GM19328 (cell line): Measurements from ENCODE around the gene TRIM74.
"Not testable (repeated sequence)": the region's sequence is repeated elsewhere in the genome, so short reads cannot be mapped to it uniquely, and the experiment has no call there.

Source experiments
- ATAC-seq: cut with Tn5 transposase; IDR thresholded peaks from one replicate; pipeline ENCODE4 v1.9.1; 2021; ENCODE audit warnings: mild to moderate bottlenecking, moderate library complexity; ENCODE audit not compliant: unreplicated experiment

TRIM74 gene

DNA sequence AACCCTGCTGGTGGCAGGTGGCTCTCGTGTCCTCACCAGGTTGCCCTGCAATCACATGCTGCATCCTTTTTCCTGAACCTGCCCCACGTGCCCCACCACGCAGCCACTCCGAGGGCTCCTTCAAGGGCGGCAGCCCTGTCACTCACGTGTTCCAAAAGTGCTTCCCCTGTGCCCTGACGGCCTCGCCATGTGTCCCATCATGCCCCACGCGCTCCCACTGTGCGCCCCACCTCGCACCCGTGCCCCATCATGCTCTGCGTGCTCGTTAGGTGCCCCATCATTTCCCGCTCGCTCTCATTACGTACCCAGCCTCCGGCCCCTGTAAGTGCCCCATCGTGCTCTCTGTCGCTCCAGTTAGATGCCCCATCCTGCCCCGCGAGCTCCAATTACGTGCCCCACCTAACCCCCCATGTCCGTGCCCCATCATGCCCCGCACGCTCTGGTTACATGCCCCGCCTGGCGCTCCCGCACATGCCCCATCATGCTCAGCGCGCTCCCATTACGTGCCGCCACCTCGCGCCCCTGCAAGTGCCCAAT is at the start of gene TRIM74:
Gene TRIM74 (minus strand): TSS at position 487 of the 537 bp plus-strand sequence. CDS start 3,309 bp downstream, outside the sequence.
- not testable (repeated sequence) for ATAC-seq

DNA sequence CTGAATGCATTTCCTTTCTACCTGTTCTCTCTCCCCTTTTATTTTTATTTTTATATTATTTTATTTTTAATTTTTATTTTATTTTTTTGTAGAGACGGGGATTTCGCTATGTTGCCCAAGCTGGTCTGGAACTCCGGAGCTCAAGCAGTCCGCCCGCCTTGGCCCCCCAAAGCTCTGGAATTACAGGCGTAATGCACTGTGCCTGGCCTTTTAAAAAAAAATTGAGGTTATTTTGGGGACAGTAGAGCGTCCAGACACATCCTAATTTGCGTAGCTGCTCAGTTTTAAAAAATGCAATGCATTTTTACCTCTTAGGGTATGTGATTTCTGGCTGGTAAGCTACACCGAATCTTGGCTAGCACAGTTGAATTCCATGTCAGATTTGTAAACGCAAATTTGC is 37.2 kb upstream of the TRIM74 start:
- ATAC-seq, result not testable (repeated sequence)

DNA sequence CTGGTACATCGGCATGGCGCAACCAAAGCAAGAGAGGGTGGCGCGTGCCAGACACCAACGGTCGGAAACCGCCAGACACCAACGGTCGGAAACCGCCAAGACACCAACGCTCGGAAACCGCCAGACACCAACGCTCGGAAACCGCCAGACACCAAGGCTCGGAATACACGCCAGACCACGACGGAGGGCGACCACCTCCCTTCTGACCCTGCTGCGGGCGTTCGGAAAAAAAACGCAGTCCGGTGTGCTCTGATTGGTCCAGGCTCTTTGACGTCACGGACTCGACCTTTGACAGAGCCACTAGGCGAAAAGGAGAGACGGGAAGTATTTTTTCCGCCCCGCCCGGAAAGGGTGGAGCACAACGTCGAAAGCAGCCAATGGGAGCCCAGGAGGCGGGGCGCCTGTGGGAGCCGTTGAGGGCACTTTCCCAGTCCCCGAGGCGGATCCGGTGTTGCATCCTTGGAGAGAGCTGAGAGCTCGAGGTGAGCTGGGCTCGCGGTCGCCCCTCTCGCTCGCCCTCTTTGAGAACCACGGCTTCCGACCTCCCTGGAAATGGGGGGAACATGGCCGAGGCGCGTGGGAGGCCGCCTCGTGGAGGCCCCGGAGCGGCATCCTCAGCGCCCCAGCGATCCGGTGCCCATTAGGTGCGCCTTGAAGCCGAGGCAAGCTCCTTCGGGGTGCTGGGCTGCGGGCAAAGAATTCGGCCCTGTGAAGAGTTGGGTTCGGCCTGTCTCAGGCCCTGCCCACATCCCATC is 36.6 kb upstream of the TRIM74 start:
- ATAC-seq, result peak; percentile 76

DNA sequence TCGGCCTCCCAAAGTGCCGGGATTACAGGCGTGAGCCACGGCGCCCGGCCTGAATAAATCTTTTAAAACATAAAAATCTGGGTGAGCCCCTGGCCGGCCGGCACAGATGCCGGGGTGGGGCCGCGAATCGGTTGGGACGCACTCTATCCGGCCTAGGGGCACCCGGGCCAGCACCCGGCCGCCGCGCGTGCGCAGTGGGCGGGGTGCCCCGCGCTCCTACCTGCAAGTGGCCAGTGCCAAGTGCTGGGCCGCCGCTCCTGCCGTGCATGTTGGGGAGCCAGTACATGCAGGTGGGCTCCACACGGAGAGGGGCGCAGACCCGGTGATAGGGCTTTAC is 36.1 kb upstream of the TRIM74 start:
- ATAC-seq, result peak; percentile 68

DNA sequence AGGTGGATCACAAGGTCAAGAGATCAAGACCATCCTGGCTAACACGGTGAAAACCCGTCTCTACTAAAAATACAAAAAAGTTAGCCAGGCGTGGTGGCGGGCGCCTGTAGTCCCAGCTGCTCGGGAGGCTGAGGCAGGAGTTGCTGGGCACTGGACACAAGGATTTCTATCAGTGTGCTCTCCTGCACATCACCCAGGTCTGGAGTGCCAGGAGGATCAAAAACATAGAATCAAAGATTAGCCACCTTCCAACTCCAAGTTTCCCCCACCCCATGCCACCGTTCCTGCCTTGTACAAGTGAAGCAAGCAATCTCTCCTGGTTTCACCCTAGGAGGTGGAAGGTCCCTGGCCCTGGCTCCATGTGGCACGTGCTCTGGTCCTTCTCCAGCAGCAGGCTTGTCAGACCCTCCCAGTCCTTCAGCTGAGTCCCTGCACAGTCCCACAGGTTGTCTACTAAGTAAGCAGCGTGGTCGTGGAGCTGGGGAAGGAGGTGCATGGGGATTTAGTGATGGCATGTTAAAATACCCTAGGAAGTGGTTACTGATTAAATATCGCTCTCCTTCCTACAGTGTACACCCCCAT is 28.7 kb upstream of the TRIM74 start:
- ATAC-seq, result not testable (repeated sequence)

DNA sequence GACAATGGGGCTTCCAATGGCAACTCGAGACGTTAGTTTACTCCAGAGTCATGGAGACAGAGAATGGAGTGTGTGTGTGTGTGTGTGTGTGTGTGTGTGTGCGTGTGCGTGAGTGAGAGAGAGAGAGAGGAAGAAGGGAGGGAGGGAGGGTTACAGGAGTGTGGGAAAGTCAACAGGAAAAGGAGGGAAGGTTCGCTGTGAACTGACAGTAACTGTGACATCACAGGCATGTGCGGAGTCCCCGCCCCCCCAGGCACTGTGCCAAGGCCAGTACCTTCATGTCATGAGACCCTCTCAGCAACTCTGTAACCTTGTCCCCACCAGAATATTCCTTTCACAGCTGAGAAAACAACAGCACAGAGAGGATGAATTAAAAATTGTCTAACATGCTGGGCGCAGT is 28.2 kb upstream of the TRIM74 start:
- not testable (repeated sequence) for ATAC-seq

DNA sequence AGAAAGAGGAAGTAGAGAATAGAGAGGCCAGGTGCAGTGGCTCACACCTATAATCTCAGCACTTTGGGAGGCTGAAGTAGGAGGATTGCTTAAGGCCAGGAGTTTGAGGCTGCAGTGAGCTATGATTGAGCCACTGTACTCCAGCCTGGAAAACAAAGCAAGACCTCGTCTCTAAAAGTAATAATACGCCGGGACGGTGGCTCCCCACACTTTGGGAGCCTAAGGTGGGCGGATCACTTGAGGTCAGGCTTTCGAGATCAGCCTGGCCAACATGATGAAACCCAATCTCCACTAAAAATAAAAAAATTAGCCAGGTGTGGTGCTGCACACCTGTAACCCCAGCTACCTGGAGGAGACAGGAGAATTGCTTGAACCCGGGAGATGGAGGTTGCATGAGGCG is 26.2 kb upstream of the TRIM74 start:
- ATAC-seq, result not testable (repeated sequence)

DNA sequence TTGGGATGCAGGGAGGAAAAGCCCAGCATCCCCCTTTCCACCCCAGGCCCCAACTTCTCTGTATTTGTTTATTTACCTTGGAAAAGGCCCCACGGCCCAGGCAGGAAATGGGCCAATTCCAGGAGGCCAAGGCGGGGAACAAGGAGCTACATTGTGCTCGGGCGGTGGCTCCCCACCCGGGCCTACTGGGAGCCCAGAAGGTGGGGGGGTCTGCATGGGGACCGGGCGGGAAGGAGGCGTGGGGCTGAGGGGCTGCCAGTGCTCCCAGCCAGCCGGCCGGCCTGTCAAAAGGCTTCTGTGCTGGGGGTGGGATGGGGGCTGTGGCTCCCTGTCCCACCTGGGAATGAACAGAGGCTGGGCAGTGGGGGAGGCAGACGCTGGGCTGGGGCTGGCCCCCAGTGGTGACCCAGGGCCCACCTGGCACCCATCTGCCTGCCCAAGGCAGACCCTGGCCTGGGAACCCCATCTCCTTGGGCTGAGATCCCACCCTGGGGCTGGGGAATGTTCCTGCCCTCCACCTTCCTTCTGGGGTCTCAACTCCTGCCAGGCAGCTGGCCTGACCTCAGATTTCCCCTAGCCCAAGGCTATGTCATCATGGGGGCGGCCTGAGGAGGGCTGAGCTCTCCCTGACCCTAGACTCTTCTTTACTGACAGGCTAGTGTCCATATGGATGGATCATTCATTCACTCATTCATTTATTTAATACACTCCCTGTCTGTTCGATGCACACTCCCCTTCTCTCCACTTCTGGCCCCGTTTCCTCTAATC is 21.1 kb upstream of the TRIM74 start:
- not testable (repeated sequence) for ATAC-seq

DNA sequence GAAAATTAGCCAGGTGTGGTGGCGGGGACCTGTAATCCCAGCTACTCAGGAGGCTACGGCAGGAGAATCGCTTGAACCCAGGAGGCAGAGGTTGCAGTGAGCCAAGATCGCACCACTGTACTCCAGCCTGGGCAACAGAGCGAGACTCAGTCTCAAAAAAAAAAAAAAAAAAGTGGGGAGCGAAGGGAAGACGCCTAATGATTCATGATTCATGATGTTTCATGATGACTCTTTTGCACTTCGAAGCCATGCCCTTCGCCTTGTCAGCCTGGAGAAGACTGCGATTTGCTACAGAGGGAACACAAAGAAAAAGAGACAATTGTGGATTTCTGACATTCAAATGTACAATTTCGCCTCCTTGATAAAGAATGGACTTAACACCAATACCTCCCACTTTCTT is 12.8 kb upstream of the TRIM74 start:
- ATAC-seq, result not testable (repeated sequence)

DNA sequence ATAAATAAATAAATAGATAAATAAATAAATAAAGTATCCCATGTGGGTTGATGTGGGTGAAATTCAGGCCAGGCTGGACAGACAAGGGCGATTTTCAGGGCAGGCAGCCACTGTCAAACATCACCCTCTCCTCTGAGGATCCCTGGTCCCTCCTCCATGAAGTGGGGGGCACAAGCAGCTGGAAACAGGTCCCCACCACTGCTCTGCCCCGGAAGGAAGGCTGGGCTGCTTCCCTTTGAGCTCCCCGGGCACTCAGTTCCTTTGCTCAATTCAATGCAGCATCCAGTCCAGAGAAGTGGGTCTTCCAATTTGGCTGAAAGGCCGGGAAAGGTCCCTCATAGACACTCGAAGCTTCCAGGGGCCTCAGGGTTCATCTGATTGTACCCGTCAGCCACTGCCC is 11.1 kb upstream of the TRIM74 start:
- not testable (repeated sequence) for ATAC-seq

DNA sequence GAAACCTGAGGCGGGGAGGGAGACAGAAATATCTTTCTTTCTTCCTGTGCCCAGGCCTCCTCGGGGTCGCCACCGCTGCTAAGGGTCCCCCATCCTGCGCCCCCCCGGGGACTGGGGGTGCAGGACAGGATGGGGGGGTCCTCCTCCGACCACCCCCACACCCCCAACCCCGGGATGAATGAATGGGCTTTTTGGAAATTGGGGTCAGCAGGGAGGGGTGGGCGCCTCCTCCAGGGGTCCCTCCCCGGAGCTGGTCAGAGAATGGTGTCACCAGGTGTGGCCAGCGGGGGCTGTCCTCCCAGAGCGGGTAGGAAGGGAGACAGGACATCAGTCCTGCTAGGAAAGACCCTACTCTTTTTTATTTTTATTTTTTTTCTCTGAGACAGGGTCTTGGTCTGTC is 7.2 kb upstream of the TRIM74 start:
- not testable (repeated sequence) for ATAC-seq

DNA sequence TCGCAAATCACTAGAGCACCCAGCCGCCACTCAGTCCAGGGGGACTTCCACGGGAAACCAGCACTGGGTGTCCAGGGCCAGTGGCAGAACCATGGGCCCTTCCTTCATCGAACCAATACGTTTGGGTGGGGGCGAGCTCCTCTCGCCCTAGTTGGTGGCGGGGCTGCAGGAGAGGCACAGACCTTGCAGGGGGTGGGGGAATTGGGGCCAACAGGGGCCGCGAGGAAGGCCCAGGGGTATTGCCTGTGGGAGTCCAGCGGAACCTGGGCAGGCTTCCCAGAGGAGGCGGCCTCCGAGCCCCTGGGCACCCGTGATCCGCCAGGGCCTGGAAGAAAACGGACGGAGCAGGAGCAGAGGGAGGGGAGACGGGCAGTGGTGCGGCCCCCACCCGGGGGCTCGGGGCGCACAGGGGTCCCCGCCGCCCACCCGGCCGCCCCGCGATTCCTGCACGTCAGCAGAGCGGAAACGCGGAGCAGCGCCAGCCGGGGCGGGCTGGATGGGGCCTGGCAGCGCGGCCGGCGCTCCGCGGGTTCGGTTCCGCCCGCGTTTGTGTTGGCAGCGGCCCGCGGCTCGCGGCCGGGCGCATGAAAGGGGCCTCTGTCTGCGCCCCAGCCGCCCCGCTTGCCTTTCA is 6.5 kb upstream of the TRIM74 start:
- not testable (repeated sequence) for ATAC-seq

DNA sequence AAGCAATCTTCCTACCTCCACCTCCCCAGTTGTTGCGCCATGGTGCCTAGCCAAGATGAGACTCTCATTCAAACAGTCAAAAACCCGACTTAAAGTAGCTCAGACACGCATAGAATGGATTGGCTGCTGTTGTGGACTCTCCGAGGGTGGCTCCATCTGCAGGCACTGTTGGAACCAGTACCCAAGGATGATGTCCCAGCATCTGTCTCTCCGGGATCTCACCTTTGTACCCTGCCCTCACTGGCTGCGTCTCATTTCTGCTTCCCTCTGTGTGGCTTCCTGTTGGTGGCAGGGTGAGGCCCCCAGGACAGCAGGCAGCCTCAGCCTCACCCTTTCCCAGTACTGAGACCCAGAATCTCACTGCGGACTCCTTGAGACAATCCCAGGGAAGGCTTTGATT is 5.5 kb upstream of the TRIM74 start:
- ATAC-seq, result not testable (repeated sequence)

DNA sequence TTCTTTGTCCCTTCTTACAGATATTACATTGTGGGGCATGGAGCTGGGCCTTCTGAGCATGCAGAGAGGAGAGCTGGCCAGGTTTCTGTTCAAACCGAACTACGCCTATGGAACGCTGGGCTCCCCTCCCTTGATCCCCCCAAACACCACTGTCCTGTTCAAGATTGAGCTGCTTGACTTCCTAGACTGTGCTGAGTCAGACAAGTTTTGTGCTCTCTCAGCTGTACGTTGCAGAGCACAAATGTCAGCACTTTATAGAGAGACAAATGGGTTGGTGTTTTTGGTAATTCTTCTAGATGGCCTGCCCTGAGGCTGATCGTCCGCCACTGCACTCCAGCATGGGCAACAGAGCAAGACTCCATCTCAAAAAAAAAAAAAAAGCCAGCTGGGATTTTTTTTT is 2.2 kb upstream of the TRIM74 start:
- ATAC-seq, result not testable (repeated sequence)

DNA sequence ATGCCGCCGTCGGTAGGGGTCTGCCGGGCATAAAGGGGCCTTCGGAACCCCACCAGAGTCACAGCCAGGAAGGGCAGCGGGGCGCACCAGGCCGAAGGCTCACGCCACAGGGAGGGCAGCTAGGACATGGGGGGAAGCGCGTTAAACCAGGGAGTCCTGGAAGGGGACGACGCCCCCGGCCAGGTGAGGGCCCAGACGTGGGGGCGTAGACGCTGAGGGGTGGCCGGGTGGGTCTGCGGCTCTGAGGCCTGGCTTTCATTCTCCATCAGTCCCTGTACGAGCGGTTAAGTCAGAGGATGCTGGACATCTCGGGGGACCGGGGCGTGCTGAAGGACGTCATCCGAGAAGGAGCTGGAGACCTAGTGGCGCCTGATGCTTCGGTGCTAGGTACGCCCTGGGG is 422 bp upstream of the TRIM74 start:
- ATAC-seq, result not testable (repeated sequence)

DNA sequence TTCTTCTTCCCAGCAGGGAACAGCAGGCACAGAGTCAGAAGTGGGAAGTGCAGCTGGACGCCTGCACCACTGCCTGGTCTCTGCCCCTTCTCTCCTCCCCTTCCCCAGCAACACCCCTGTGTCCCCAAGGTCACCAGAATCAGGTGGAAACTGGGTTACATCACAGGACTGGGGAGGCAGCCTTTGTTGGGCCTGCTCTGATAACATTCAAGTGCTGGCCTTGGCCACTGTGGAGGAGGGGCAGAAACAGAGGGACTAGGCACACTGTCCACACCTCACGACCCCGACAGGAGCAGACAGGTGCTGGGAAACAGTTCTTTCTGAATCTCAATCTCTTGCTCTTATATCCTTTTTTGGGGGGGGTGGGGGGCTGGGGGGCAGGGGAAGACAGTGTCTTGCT is 2.4 kb downstream of the TRIM74 start:
- ATAC-seq, result not testable (repeated sequence)

DNA sequence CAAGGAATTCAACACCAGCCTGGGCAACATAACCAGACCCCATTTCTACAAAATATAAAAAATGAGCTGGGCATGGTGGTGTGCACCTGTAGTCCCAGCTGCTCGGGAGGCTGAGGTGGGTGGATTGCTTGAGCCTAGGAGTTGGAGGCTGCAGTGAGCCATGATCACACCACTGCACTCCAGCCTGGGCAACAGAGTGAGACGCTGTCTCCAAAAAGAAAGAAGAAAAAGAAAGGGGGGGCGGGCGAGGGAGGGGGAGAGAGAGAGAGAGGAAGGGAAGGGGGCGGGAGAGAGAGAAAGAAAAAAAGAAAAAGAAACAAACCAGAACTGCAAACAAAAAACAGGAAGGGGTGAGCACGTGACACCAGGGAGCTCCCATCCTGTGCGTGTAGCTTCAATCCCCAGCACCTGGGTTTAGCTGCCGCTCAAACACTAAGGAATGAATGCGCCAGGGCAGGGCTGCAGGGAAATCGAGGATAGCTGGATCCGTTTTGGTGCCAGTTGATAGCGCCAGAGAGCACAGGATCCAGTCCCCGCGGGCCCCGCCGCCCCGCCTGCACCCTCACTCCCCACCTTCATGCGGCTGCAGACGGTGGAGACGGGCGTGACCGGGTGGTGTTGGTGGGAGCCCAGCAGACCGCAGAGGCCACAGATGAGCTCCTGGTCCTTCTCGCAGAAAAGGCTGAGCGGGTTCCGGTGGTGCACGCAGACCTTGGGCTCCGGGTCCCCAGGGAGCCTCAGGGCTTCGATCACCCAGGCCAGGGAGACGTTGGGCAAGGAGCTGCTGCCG is 3.9 kb downstream of the TRIM74 start:
- not testable (repeated sequence) for ATAC-seq

DNA sequence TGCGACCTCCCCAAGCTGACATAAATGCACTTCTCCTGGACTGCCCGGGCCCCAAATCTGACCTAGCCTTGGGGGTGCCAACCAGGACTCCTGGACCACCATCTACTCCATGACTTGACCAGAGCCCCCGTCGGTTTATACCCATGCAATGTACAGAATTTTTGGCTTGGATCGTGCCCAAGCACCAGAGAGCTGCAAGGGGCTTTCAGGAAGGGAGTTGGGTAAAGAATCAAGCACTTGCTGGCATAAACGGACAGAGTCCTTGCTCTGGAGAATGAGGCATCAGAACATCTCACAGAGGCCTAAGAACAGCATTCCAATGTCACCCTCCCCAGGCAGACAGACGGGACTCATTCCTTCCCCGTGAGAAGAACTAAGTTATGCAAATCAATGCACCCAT is 6.2 kb downstream of the TRIM74 start:
- ATAC-seq, result not testable (repeated sequence)

DNA sequence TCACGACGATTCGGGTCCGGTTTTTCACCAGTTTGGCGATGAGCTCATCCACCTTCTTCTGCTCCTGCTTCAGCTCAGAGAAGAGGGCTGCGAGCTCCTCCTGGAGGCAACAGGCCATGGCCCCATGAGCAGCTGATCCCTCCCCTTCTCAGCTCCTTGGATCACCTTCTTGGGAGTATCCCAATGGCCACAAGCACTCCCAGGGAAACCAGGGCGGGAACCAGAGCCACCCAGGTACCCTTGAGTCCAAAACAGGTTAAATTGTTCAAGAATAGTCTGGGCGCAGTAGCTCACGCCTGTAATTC is 8.0 kb downstream of the TRIM74 start:
- not testable (repeated sequence) for ATAC-seq

DNA sequence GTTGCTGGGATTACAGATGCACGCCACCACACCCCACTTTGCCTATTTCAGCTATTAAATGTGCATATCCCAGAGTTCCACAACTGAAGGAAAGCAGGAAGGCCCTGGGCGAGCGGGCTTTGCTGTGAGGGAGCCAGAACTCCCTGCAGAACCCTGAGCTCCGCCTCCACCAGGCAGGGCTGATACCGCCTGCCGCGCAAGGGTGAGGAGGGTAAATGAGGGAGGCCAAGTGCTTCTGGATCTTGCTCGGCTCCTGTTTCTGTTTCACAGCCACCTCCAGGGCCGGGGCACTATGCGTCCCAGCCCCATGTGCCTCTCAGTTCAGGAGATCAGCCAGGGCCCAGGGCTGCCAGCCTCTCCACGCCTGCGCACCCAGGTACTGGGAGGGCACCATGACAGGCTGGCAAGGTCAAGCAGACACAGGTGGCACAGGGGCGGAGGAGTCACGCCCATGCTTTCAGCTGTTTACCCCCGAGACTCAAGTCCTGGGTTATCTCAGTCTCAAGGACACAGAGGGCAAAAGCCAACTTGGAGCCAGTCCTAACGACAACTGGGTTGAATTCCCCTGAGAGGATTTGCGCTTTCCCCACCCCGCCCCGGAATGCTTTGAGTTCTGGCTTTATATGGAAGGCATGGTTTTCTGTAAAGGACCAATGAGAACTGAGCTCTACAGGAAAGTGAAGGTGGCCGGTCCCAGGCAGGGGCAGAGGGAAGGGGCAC is 8.5 kb downstream of the TRIM74 start:
- not testable (repeated sequence) for ATAC-seq
